HG03558 (cell line): ENCODE measurements around the gene ADARB1.

Source experiments
- ATAC-seq: cut with Tn5 transposase; IDR thresholded peaks from one replicate; pipeline ENCODE4 v1.9.1; 2021; ENCODE audit warnings: moderate number of reproducible peaks; ENCODE audit not compliant: unreplicated experiment; ENCODE audit errors: extremely low read depth

Gene ADARB1

DNA sequence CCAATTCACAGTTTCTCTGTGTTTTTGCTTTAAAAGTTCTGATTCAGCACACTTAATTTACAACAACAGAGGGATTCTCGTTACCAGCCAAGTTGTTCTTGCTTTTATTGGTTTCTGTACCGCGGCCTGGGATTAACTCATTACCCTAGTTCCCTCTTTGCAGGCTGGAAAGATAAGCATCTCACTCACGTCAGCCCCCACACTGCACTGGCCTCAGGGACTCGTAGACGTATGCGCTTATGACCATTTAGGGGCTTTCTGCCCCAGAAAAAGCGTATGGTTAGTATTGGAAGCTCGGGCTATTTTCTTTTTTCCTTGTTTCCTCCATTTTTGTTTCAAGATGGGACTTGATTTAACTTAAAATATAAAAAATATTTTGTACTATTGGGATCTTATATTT, 137.3 kb downstream of the ADARB1 start:
- no peak for ATAC-seq

DNA sequence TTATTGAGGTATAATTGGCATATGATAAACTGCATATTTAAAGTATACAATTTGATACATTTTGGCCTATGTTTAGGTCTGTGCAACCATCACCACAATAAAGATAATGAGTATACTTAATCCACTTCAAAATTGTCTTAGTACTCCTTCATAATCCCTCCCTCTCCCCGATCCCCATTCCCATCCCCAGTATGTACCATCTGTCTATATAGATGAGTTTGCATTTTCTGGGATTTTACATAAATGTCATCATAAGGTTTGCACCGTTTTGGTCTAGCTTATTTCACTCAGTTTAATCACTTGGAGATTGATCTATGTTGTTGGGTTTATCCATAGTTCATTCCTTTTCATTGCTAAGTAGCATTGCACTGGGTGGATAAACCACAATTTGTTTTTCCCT, 139.0 kb downstream of the ADARB1 start:
- ATAC-seq = no peak

GRCh38 chr21:45215213-45215612, 140.8 kb downstream of the ADARB1 start:
- ATAC-seq = no peak

DNA sequence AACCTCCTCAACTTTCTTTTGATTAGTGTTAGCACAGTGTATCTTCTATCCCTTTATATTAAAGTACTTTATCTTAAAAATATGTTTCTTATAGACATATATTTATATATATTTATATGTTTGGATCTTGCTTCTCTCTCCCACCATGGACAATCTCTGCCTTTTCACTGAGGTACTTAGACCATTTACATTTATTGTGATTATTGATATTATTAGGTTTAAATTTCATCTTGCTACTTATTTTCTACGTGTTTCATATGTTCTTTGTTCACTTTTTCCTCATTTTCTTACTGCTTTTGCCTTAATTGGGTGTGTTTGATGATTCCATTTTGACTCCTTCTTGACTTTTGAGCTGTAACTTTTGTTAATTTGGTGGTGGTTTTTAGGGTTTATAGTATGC, 142.6 kb downstream of the ADARB1 start:
- ATAC-seq = no peak

GRCh38 chr21:45219517-45219916, 145.1 kb downstream of the ADARB1 start:
- ATAC-seq = no peak

DNA sequence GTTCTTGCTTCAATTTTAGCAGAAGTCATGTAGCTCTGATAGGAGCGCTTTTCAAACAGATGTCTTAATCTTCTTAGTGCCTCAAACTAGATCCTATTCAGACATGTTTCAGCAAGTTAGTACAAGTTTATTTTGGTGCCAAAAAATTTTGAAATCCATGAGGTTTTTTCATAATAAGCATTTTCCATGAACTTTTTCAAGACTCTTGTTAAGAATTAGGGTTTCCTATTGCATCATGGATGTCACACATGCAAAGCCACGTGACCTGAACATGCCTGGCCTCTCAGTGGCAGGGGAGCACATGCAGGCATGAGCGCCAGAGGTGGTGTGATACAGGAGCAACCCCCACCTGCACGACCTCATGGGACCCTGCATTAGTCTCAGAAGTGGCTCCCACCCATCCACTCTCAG, 145.7 kb downstream of the ADARB1 start:
- no peak for ATAC-seq

- no peak for ATAC-seq
Measured at GRCh38 chr21:45220714-45221490, 146.5 kb downstream of the ADARB1 start.

DNA sequence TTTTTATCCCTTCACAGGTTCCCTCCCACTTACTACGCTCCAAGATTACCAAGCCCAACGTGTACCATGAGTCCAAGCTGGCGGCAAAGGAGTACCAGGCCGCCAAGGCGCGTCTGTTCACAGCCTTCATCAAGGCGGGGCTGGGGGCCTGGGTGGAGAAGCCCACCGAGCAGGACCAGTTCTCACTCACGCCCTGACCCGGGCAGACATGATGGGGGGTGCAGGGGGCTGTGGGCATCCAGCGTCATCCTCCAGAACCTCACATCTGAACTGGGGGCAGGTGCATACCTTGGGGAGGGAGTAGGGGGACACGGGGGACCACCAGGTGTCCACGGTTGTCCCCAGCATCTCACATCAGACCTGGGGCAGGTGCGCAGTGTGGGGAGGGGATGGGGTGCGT, 147.6 kb downstream of the ADARB1 start:
- ATAC-seq = no peak

DNA sequence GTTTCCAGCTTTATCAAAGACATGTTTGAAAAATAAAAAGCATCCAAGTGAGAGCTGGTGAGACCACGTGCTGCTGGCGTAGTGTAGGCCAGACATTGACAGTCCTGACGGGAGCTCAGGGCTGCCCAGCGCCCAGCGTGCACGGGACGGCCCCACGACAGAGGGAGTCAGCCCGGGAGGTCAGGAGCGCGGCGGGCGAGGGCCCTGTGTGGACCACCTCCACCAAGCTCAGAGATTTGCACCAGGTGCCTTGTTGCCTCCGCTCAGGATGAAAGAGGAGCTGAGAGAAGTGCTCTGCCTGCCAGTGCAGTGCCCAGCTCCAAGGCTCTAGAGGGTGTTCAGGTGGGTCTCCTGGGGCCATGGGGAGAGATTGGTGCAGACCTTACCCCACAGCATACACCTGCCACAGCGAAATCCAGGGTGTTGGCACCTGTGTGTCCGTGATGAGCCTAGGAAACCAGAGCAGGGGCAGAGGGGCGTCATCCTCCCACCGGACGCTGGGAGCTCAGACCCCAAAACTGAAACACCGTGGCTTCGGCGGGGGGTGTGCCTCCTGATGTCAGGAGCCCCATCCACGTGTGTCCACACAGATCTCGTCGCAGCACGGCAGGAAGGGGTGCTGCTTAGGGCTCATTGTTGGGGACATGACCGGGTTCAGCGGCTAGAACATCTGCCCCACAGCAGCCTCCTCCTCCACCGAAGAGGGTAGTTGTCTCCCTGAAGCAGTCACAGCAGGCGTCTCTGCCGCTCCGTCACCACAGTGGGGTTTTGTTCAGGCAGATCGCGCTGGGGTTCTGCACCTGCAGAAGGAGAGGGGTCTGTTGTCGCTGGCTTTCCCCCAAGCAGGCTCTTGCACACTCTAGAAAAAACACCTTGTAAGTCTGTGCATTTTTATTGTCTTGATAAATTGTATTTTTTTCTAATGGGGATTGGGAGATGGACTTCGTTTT, 149.1 kb downstream of the ADARB1 start:
- ATAC-seq = no peak

- no peak for ATAC-seq
Measured at GRCh38 chr21:45224189-45224938, 150.0 kb downstream of the ADARB1 start.

DNA sequence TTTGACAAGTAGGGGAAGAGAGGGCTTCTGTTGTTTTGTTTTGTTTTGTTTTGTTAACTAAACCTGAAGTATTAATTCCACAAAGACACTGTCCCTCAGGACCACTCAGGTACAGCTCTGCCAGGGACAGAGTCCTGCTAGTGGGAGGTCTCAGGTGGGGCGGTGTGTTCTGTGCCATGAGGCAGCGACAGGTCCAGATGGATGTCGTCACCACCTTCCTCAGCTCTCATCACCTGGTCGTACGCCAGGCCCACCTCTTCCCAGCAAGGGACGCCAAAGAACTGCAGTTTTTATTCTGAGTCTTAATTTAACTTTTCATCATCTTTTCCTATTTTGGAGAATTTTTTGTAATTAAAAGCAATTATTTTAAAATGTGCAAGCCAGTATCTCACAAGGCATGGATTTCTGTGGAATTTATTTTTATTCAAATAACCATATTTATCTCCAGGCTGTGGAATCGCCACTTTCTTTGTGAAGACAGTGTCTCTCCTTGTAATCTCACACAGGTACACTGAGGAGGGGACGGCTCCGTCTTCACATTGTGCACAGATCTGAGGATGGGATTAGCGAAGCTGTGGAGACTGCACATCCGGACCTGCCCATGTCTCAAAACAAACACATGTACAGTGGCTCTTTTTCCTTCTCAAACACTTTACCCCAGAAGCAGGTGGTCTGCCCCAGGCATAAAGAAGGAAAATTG, 150.8 kb downstream of the ADARB1 start:
- no peak for ATAC-seq

GRCh38 chr21:45225741-45226327, 151.5 kb downstream of the ADARB1 start:
- ATAC-seq = no peak

DNA sequence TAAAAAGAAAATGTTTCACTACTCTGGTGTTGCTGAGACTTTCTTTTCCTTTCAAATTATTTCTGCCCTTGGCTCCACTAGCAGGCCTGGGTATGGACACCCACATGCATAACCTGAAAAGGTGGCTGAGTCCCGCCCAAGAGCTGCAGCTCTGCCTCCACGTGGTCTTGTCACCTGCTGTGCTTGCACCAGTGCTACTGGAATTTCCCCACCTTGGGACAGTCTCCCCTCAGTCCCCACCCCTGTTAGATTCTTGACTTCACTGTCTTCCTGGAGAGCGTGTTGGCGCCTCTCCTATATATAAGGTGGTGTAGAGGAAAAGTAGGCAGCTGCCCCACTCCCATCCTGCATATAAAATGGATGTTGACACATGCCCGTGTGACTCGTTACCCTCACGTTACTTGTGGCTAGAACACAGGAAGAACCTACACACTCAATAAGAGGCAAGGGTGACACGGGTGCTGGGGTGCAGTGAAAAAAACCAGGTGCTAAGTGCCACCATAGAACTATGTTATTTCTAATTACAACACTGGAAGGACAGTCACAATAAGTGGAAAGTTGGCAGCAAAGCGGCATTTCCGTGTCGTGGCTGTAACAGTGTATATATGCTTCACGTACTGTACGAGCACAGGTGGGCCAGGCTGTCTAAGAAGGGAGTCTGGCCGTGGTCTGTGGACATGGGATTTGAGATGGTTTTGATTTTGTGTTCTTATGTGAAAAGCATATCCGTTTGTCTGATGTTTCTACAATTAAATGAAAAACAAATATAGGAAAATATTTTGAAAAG, 152.4 kb downstream of the ADARB1 start:
- ATAC-seq = no peak

DNA sequence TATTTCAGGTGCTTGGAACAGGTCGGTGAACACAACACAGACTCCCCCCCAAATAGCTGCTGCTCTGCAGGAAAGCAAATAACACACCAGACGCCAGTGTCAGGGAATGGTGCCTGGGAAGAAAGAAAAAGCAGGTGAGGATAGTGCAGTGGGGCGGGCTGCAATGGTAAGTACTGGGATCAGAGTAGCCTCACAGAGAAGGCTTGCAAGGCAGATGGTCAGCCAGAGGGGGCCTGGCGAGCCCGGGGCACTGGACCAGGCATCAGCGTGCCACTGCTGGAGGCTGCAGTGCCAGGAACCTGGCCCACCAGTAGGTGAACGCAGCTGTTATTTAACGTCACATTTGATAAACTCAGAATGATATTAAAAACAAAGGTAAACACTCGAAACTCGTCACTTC, 153.4 kb downstream of the ADARB1 start:
- ATAC-seq = no peak

GRCh38 chr21:45228171-45228641, 153.8 kb downstream of the ADARB1 start:
- no peak for ATAC-seq

GRCh38 chr21:45228656-45229240, 154.4 kb downstream of the ADARB1 start:
- no peak for ATAC-seq

- ATAC-seq = no peak
Measured at GRCh38 chr21:45231705-45232104, 157.3 kb downstream of the ADARB1 start.

DNA sequence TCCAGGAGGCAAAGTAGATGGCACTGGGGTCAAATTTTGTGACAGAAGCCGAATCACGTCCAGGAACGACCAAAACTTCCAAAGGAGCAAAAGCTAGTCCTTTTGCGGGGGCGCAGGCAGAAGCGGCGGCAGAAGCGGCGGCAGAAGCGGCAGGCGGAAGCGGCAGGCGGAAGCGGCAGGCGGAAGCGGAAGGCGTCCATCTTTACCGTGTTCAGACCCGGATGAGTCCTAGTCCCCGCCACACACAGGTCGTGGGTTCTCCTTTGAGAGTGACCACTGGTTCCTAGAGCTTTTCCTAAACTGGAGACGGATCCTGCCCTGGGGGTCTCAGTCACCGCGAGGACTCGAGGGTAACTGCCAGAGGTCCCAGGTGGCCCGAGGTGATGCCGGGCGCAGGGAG, 159.7 kb downstream of the ADARB1 start:
- no peak for ATAC-seq
